ENCODE data around the gene HRC.
A peak's percentile ranks its signal among the peaks of the same experiment; 100 is the strongest.

Gene HRC

DNA sequence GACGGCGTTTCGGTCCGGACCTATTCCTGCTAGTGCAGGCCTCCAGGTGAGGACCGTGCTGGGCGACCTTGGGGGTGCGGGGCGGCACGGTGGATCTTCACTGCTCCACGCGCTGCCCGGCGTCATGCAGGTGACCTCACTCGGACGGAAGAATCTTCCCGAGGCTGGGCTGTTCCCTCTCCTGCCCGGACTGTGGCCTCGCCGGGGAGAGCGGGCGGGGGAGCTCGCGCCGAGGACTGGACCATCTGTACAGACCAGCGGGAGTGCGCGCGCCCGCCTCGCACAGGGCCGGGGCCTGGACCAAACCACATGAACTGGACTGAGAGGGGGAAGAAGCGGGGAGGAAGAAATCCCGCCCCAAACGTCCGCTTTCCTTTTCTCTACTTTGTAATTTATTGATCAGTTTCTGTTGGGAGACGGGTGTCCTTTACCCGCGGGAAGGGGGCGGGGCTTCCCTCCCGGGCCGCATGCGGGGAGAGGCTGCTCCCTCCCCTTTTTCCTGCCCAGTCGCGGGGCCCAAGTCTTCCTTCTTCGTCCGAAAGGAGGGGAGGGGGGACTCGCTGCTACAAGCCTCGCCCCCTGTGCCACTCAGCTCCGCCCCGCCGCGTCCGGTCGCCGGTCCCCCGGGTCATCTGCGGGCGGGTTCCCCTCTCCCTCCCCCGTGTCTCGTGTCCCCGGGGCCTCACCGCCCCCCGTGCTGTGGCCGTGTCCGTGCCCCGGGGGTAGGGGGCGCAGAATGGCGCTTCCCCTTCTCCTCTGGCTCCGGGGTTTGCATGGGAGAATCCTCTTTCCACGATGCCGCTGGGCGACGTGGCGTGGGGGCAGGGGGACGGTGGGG lies 4.9 kb downstream of the HRC start (continued):
- TF ChIP-seq, protein P1, sequence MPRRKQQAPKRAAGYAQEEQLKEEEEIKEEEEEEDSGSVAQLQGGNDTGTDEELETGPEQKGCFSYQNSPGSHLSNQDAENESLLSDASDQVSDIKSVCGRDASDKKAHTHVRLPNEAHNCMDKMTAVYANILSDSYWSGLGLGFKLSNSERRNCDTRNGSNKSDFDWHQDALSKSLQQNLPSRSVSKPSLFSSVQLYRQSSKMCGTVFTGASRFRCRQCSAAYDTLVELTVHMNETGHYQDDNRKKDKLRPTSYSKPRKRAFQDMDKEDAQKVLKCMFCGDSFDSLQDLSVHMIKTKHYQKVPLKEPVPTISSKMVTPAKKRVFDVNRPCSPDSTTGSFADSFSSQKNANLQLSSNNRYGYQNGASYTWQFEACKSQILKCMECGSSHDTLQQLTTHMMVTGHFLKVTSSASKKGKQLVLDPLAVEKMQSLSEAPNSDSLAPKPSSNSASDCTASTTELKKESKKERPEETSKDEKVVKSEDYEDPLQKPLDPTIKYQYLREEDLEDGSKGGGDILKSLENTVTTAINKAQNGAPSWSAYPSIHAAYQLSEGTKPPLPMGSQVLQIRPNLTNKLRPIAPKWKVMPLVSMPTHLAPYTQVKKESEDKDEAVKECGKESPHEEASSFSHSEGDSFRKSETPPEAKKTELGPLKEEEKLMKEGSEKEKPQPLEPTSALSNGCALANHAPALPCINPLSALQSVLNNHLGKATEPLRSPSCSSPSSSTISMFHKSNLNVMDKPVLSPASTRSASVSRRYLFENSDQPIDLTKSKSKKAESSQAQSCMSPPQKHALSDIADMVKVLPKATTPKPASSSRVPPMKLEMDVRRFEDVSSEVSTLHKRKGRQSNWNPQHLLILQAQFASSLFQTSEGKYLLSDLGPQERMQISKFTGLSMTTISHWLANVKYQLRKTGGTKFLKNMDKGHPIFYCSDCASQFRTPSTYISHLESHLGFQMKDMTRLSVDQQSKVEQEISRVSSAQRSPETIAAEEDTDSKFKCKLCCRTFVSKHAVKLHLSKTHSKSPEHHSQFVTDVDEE (CRISPR knock-in tag; IDR thresholded peaks at IDR 0.05): no peak
- TF ChIP-seq ZFP30 (CRISPR knock-in tag; IDR thresholded peaks at IDR 0.05) (no peak), ESRRG (CRISPR knock-in tag; IDR thresholded peaks at IDR 0.05) (no peak), GLIS3 (CRISPR knock-in tag; IDR thresholded peaks at IDR 0.05) (no peak), BACH2 (CRISPR knock-in tag; IDR thresholded peaks at IDR 0.05; ENCODE audit: borderline replicate concordance) (no peak), ISL1 (CRISPR knock-in tag; IDR thresholded peaks at IDR 0.05) (no peak)

DNA sequence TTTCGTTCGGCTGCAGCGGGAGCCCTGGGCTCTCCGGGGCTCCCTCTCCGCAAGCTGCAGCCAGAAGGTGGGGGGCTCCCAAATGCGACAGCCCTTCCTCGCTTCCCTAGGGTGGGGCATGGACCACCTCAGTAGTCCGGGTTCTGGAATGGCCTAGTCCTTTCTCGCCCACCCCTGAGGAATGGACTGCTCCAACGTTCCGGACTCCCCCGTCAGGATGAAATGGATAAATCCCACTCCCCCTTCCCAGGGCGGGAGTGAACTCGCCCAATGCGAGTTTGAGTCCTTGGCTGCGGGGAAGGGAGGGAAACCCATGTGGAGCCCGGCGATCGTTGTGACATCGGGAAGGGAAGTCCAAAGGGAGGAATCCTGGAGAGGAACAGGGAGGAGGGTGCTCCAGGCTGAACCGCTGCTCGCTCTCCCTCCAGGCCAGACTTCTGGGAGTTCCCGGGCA lies 5.5 kb downstream of the HRC start:
- peak; percentile 60 for ATAC-seq
- no peak for TF ChIP-seq ZFP3 (CRISPR knock-in tag; IDR thresholded peaks at IDR 0.05)

DNA sequence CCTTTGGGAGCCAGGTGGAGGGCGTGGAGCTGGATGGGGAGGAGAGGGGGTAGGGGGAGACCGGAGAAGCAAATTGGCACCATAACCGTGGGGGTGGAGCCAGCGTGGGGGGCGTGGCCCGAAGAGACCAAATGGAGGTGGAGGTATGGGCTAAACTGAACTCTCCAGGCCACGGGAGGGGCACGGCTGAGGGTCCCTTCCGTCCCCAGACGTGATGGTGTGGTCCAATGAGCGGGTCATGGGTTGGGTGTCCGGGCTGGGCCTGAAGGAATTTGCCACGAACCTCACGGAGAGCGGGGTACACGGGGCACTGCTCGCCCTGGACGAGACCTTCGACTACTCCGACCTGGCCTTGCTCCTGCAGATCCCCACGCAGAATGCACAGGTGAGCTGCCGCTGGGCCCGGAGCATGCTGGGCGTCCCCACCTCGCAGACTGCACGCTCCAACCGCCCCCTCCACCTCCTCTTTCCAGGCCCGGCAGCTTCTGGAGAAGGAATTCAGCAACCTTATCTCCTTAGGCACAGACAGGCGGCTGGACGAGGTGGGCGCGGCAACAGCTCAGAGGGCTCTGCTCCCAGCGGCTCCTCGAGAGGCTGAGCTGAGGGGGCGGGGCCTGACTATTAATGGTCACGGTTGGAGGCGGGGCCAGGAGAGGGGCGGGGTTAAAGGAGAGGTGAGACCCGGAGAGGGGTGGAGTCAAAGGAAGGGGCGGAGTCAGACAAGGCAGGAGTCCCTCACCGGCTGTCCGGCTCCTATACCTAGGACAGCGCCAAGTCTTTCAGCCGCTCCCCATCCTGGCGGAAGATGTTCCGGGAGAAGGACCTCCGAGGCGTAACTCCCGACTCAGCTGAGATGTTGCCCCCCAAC lies 6.2 kb downstream of the HRC start:
- TF ChIP-seq, protein P2, sequence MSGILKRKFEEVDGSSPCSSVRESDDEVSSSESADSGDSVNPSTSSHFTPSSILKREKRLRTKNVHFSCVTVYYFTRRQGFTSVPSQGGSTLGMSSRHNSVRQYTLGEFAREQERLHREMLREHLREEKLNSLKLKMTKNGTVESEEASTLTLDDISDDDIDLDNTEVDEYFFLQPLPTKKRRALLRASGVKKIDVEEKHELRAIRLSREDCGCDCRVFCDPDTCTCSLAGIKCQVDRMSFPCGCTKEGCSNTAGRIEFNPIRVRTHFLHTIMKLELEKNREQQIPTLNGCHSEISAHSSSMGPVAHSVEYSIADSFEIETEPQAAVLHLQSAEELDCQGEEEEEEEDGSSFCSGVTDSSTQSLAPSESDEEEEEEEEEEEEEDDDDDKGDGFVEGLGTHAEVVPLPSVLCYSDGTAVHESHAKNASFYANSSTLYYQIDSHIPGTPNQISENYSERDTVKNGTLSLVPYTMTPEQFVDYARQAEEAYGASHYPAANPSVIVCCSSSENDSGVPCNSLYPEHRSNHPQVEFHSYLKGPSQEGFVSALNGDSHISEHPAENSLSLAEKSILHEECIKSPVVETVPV (CRISPR knock-in tag; IDR thresholded peaks at IDR 0.05): no peak
- TF ChIP-seq ZNF8 (CRISPR knock-in tag; IDR thresholded peaks at IDR 0.05) (no peak), ZFP3 (CRISPR knock-in tag; IDR thresholded peaks at IDR 0.05) (no peak), BACH2 (CRISPR knock-in tag; IDR thresholded peaks at IDR 0.05; ENCODE audit: borderline replicate concordance) (no peak), TCF4 (CRISPR knock-in tag; IDR thresholded peaks at IDR 0.05; ENCODE audit: borderline replicate concordance) (no peak), TOX (CRISPR knock-in tag; IDR thresholded peaks at IDR 0.05; ENCODE audit: borderline replicate concordance) (no peak), PPARA (CRISPR knock-in tag; IDR thresholded peaks at IDR 0.05; ENCODE audit: borderline replicate concordance) (no peak), SNAI2 (CRISPR knock-in tag; IDR thresholded peaks at IDR 0.05) (no peak), CSDC2 (CRISPR knock-in tag; IDR thresholded peaks at IDR 0.05) (no peak), ZC3H10 (CRISPR knock-in tag; IDR thresholded peaks at IDR 0.05) (no peak), ESRRG (CRISPR knock-in tag; IDR thresholded peaks at IDR 0.05) (no peak), ZNF565 (CRISPR knock-in tag; conservative IDR thresholded peaks at IDR 0.05; ENCODE audit: low read depth) (no peak), RARB (CRISPR knock-in tag; IDR thresholded peaks at IDR 0.05) (no peak)
- TF ChIP-seq, protein P1 (CRISPR knock-in tag; IDR thresholded peaks at IDR 0.05): no peak
- TF ChIP-seq, protein P3, sequence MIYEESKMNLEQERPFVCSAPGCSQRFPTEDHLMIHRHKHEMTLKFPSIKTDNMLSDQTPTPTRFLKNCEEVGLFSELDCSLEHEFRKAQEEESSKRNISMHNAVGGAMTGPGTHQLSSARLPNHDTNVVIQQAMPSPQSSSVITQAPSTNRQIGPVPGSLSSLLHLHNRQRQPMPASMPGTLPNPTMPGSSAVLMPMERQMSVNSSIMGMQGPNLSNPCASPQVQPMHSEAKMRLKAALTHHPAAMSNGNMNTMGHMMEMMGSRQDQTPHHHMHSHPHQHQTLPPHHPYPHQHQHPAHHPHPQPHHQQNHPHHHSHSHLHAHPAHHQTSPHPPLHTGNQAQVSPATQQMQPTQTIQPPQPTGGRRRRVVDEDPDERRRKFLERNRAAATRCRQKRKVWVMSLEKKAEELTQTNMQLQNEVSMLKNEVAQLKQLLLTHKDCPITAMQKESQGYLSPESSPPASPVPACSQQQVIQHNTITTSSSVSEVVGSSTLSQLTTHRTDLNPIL (CRISPR knock-in tag; IDR thresholded peaks at IDR 0.05; ENCODE audit: low read depth): no peak
- TF ChIP-seq, protein P4, sequence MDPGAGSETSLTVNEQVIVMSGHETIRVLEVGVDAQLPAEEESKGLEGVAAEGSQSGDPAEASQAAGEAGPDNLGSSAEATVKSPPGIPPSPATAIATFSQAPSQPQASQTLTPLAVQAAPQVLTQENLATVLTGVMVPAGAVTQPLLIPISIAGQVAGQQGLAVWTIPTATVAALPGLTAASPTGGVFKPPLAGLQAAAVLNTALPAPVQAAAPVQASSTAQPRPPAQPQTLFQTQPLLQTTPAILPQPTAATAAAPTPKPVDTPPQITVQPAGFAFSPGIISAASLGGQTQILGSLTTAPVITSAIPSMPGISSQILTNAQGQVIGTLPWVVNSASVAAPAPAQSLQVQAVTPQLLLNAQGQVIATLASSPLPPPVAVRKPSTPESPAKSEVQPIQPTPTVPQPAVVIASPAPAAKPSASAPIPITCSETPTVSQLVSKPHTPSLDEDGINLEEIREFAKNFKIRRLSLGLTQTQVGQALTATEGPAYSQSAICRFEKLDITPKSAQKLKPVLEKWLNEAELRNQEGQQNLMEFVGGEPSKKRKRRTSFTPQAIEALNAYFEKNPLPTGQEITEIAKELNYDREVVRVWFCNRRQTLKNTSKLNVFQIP (CRISPR knock-in tag; IDR thresholded peaks at IDR 0.05; ENCODE audit: borderline replicate concordance, low read depth): no peak
- TF ChIP-seq, protein P5, sequence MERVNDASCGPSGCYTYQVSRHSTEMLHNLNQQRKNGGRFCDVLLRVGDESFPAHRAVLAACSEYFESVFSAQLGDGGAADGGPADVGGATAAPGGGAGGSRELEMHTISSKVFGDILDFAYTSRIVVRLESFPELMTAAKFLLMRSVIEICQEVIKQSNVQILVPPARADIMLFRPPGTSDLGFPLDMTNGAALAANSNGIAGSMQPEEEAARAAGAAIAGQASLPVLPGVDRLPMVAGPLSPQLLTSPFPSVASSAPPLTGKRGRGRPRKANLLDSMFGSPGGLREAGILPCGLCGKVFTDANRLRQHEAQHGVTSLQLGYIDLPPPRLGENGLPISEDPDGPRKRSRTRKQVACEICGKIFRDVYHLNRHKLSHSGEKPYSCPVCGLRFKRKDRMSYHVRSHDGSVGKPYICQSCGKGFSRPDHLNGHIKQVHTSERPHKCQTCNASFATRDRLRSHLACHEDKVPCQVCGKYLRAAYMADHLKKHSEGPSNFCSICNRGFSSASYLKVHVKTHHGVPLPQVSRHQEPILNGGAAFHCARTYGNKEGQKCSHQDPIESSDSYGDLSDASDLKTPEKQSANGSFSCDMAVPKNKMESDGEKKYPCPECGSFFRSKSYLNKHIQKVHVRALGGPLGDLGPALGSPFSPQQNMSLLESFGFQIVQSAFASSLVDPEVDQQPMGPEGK (CRISPR knock-in tag; IDR thresholded peaks at IDR 0.05; ENCODE audit: borderline replicate concordance): no peak
- peak; percentile 73 for ATAC-seq
